HCT116 (cell line): Measurements from ENCODE around the gene CCDC88C.

Experiments used
- POLR2A ChIP-seq: IDR thresholded peaks from 2 replicates; pipeline ENCODE4 v1.7.0; 2011; ENCODE audit warnings: borderline replicate concordance; ENCODE audit not compliant: insufficient read depth, insufficient read length; ENCODE audit errors: extremely low read depth
- POLR2AphosphoS5 ChIP-seq: IDR thresholded peaks from 2 replicates; pipeline ENCODE4 v1.6.1; 2011; ENCODE audit warnings: mild to moderate bottlenecking, low read depth, low read length, moderate library complexity
- RAD21 ChIP-seq: IDR thresholded peaks from 2 replicates; pipeline ENCODE4 v1.6.1; 2012; ENCODE audit warnings: low read depth, mild to moderate bottlenecking
- SP1 ChIP-seq: IDR thresholded peaks from 2 replicates; pipeline ENCODE4 v1.6.1; 2012; ENCODE audit warnings: low read depth
- TF ChIP-seq, protein P1 (sequence below): IDR thresholded peaks from 2 replicates; pipeline ENCODE4 v1.6.1; 2012; ENCODE audit warnings: low read depth
- TF ChIP-seq, protein P2 (sequence below), 3 experiments: fragments of 200-600 bp in 1 of 3; sonication (generic) in 1 of 3; IDR thresholded peaks in 2 of 3; conservative IDR thresholded peaks in 1 of 3; 2 replicates each; pipeline ENCODE4 v1.5.1; 2012 to 2017; ENCODE audit warnings: low read depth in 2 of 3, low read length in 2 of 3, antibody characterized with exemption in 1 of 3, borderline replicate concordance in 1 of 3, control low read depth in 1 of 3, mild to moderate bottlenecking in 1 of 3, mixed read lengths in 1 of 3, mixed run types in 1 of 3, moderate library complexity in 1 of 3; ENCODE audit not compliant: insufficient read depth in 1 of 3
- TF ChIP-seq, protein P3 (sequence below): IDR thresholded peaks from 2 replicates; pipeline ENCODE4 v1.6.1; 2012
- TF ChIP-seq, protein P4 (sequence below): IDR thresholded peaks from 2 replicates; pipeline ENCODE4 v1.6.1; 2011; ENCODE audit warnings: mild to moderate bottlenecking, low read length, moderate library complexity; ENCODE audit not compliant: insufficient replicate concordance; ENCODE audit errors: extremely low read depth

DNA sequence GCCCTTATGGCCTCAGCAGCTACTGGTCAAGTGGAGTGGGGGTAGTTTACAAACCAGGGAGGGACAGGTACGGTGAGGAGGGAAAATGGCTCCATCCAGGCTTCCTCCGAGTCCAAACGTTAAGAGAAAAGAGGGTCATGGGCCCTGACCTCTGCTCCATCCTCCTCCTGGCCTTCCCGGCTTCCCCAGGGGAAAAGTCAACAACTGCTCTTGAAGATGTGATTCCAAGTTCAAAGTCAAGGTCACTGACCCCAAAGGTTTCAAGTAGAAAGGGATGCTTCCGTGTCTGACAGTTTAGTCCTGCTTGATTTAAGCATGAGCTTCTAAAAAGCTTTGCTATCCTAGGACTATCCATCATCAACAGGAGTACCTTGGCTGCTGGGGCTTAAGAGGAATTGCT lies 28.5 kb downstream of the CCDC88C start:
- TF ChIP-seq, protein P1, sequence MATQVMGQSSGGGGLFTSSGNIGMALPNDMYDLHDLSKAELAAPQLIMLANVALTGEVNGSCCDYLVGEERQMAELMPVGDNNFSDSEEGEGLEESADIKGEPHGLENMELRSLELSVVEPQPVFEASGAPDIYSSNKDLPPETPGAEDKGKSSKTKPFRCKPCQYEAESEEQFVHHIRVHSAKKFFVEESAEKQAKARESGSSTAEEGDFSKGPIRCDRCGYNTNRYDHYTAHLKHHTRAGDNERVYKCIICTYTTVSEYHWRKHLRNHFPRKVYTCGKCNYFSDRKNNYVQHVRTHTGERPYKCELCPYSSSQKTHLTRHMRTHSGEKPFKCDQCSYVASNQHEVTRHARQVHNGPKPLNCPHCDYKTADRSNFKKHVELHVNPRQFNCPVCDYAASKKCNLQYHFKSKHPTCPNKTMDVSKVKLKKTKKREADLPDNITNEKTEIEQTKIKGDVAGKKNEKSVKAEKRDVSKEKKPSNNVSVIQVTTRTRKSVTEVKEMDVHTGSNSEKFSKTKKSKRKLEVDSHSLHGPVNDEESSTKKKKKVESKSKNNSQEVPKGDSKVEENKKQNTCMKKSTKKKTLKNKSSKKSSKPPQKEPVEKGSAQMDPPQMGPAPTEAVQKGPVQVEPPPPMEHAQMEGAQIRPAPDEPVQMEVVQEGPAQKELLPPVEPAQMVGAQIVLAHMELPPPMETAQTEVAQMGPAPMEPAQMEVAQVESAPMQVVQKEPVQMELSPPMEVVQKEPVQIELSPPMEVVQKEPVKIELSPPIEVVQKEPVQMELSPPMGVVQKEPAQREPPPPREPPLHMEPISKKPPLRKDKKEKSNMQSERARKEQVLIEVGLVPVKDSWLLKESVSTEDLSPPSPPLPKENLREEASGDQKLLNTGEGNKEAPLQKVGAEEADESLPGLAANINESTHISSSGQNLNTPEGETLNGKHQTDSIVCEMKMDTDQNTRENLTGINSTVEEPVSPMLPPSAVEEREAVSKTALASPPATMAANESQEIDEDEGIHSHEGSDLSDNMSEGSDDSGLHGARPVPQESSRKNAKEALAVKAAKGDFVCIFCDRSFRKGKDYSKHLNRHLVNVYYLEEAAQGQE, result no peak
- no peak for TF ChIP-seq POLR2A
- TF ChIP-seq SP1, result no peak
- TF ChIP-seq RAD21, result no peak
- TF ChIP-seq, protein P2, sequence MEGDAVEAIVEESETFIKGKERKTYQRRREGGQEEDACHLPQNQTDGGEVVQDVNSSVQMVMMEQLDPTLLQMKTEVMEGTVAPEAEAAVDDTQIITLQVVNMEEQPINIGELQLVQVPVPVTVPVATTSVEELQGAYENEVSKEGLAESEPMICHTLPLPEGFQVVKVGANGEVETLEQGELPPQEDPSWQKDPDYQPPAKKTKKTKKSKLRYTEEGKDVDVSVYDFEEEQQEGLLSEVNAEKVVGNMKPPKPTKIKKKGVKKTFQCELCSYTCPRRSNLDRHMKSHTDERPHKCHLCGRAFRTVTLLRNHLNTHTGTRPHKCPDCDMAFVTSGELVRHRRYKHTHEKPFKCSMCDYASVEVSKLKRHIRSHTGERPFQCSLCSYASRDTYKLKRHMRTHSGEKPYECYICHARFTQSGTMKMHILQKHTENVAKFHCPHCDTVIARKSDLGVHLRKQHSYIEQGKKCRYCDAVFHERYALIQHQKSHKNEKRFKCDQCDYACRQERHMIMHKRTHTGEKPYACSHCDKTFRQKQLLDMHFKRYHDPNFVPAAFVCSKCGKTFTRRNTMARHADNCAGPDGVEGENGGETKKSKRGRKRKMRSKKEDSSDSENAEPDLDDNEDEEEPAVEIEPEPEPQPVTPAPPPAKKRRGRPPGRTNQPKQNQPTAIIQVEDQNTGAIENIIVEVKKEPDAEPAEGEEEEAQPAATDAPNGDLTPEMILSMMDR (IDR thresholded peaks at IDR 0.05 in 2 of 3, conservative IDR thresholded peaks at IDR 0.05 in 1 of 3; ENCODE audit: borderline replicate concordance in 1 of 3, insufficient read depth in 1 of 3, low read depth in 2 of 3, low read length in 2 of 3), result no peak
- no peak for TF ChIP-seq POLR2AphosphoS5
- TF ChIP-seq, protein P3, sequence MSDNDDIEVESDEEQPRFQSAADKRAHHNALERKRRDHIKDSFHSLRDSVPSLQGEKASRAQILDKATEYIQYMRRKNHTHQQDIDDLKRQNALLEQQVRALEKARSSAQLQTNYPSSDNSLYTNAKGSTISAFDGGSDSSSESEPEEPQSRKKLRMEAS, result no peak
- TF ChIP-seq, protein P4, sequence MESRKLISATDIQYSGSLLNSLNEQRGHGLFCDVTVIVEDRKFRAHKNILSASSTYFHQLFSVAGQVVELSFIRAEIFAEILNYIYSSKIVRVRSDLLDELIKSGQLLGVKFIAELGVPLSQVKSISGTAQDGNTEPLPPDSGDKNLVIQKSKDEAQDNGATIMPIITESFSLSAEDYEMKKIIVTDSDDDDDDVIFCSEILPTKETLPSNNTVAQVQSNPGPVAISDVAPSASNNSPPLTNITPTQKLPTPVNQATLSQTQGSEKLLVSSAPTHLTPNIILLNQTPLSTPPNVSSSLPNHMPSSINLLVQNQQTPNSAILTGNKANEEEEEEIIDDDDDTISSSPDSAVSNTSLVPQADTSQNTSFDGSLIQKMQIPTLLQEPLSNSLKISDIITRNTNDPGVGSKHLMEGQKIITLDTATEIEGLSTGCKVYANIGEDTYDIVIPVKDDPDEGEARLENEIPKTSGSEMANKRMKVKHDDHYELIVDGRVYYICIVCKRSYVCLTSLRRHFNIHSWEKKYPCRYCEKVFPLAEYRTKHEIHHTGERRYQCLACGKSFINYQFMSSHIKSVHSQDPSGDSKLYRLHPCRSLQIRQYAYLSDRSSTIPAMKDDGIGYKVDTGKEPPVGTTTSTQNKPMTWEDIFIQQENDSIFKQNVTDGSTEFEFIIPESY, result no peak
